Transverse colon (tissue), 3 donors: ENCODE measurements around the gene EPN2.

Source experiments
- EP300 ChIP-seq: sonication (generic); formaldehyde crosslinking; IDR thresholded peaks from one replicate; pipeline ENCODE4 v1.6.1; 2017; ENCODE audit warnings: antibody characterized with exemption, low read depth
- TF ChIP-seq, protein P1 (sequence below), 5 experiments: fragments of 200-600 bp in 3 of 5; fragments of 450-650 bp in 2 of 5; sonication (generic) in 3 of 5; IDR thresholded peaks; 1 replicate in 2 of 5; 2 replicates in 3 of 5; pipeline ENCODE4 v1.5.1; 2016 to 2017; ENCODE audit warnings: antibody characterized with exemption in 5 of 5, inconsistent platforms in 3 of 5, mild to moderate bottlenecking in 2 of 5, moderate library complexity in 1 of 5

DNA sequence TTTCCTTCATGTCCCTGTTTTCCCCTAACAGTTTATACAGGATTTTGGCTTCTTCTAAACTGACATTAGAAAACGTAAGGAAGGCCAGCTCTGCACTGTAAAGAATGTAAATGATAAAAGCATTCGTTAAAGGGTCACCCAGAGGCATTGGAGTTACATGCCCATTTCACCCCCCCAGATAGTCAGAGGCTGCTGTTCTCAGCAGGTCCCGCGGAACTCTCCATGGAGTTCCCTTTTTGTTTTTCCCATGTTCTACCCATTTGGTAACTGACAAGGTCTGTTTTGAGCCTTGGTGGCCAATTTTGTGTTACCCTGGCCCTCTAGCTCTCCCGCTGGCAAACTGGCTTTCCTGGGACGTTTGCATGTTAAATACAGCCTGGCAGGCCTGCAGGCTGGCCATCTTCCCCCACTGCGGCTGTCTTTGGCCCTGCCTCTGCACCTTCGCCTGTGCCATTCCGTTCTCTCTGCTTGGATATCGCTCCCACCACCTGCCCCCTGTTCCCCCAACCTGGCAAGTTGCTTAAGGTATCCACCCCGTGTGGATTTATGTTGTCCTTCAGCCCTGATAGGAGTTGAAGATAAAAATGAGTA, 49.7 kb downstream of the EPN2 start:
- TF ChIP-seq, protein P1, sequence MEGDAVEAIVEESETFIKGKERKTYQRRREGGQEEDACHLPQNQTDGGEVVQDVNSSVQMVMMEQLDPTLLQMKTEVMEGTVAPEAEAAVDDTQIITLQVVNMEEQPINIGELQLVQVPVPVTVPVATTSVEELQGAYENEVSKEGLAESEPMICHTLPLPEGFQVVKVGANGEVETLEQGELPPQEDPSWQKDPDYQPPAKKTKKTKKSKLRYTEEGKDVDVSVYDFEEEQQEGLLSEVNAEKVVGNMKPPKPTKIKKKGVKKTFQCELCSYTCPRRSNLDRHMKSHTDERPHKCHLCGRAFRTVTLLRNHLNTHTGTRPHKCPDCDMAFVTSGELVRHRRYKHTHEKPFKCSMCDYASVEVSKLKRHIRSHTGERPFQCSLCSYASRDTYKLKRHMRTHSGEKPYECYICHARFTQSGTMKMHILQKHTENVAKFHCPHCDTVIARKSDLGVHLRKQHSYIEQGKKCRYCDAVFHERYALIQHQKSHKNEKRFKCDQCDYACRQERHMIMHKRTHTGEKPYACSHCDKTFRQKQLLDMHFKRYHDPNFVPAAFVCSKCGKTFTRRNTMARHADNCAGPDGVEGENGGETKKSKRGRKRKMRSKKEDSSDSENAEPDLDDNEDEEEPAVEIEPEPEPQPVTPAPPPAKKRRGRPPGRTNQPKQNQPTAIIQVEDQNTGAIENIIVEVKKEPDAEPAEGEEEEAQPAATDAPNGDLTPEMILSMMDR (IDR thresholded peaks at IDR 0.05): no peak
- TF ChIP-seq EP300: no peak
